ENCODE results near the gene AP5B1.

Gene AP5B1

GRCh38 chr11:65789230-65790103, 8.7 kb upstream of the AP5B1 start:
- Histone ChIP-seq H3K79me2 (ENCODE audit: insufficient read depth, low read depth) (no peaks in the 10 kb centered on the region), H4K20me1 (ENCODE audit: insufficient read depth) (no peaks in the 10 kb centered on the region), H3K4me2 (no peak overlapping the region), H2AFZ (ENCODE audit: low read depth) (no peak overlapping the region), H3K27me3 (ENCODE audit: insufficient read depth, low read depth) (peaks cover 16% of the 10 kb centered on the region), H3K4me3 (IDR thresholded peaks at IDR 0.05; ENCODE audit: insufficient read depth, low read depth, low read length) (no peak overlapping the region), H3K9ac (no peak overlapping the region), H3K4me1 (ENCODE audit: low read depth, poor library complexity, severe bottlenecking) (no peaks in the 10 kb centered on the region), H3K36me3 (ENCODE audit: insufficient read depth) (no peaks in the 10 kb centered on the region), H3K27ac (no peak overlapping the region)
- TF ChIP-seq, protein P1, sequence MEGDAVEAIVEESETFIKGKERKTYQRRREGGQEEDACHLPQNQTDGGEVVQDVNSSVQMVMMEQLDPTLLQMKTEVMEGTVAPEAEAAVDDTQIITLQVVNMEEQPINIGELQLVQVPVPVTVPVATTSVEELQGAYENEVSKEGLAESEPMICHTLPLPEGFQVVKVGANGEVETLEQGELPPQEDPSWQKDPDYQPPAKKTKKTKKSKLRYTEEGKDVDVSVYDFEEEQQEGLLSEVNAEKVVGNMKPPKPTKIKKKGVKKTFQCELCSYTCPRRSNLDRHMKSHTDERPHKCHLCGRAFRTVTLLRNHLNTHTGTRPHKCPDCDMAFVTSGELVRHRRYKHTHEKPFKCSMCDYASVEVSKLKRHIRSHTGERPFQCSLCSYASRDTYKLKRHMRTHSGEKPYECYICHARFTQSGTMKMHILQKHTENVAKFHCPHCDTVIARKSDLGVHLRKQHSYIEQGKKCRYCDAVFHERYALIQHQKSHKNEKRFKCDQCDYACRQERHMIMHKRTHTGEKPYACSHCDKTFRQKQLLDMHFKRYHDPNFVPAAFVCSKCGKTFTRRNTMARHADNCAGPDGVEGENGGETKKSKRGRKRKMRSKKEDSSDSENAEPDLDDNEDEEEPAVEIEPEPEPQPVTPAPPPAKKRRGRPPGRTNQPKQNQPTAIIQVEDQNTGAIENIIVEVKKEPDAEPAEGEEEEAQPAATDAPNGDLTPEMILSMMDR (conservative IDR thresholded peaks at IDR 0.05; ENCODE audit: low read depth, low read length) = no peak

DNA sequence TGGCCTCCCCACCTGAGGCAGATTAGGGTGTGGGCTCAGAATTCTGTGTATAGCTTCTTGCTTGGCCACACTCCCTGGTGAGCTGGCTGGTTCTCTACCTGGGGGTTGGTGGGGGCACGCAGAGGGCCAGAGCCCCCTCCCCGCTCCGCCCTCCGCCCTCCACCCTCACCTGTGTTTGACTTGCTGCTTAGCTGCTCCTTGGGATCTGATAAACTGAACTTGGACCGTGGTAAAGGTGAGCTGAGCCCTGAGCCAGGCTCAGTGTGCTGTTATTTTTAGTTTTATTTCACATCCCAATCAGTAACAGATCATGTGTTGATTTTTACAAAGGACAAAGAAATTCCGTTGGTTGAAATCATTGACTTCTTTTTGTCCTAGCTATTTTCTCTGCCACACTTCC, 8.0 kb upstream of the AP5B1 start:
- peaks cover 16% of the 10 kb centered on the region for H3K27me3 ChIP-seq (ENCODE audit: insufficient read depth, low read depth)
- no peak overlapping the region for H3K9ac ChIP-seq
- no peak overlapping the region for H3K4me3 ChIP-seq (IDR thresholded peaks at IDR 0.05; ENCODE audit: insufficient read depth, low read depth, low read length)

GRCh38 chr11:65787649-65788622, 7.2 kb upstream of the AP5B1 start:
- Histone ChIP-seq H3K4me1 (ENCODE audit: low read depth, poor library complexity, severe bottlenecking) (peaks cover 5% of the 10 kb centered on the region), H3K9ac (no peak overlapping the region), H3K27ac (no peak overlapping the region), H3K36me3 (ENCODE audit: insufficient read depth) (no peaks in the 10 kb centered on the region), H3K27me3 (ENCODE audit: insufficient read depth, low read depth) (peaks cover 16% of the 10 kb centered on the region), H2AFZ (ENCODE audit: low read depth) (peak overlapping the region; percentile 22; the same call in 1 of the 2 replicates), H3K79me2 (ENCODE audit: insufficient read depth, low read depth) (no peaks in the 10 kb centered on the region), H3K4me3 (IDR thresholded peaks at IDR 0.05; ENCODE audit: insufficient read depth, low read depth, low read length) (no peak overlapping the region), H4K20me1 (ENCODE audit: insufficient read depth) (no peaks in the 10 kb centered on the region), H3K4me2 (no peak overlapping the region)
- TF ChIP-seq, protein P1 (conservative IDR thresholded peaks at IDR 0.05; ENCODE audit: low read depth, low read length) = no peak

More for the DNA sequence above, 8.0 kb upstream of the AP5B1 start:
- Histone ChIP-seq H3K36me3 (ENCODE audit: insufficient read depth) (no peaks in the 10 kb centered on the region), H2AFZ (ENCODE audit: low read depth) (no peak overlapping the region), H4K20me1 (ENCODE audit: insufficient read depth) (no peaks in the 10 kb centered on the region), H3K4me1 (ENCODE audit: low read depth, poor library complexity, severe bottlenecking) (no peaks in the 10 kb centered on the region), H3K79me2 (ENCODE audit: insufficient read depth, low read depth) (no peaks in the 10 kb centered on the region), H3K4me2 (no peak overlapping the region), H3K27ac (no peak overlapping the region)
- TF ChIP-seq, protein P1 (conservative IDR thresholded peaks at IDR 0.05; ENCODE audit: low read depth, low read length) = no peak

DNA sequence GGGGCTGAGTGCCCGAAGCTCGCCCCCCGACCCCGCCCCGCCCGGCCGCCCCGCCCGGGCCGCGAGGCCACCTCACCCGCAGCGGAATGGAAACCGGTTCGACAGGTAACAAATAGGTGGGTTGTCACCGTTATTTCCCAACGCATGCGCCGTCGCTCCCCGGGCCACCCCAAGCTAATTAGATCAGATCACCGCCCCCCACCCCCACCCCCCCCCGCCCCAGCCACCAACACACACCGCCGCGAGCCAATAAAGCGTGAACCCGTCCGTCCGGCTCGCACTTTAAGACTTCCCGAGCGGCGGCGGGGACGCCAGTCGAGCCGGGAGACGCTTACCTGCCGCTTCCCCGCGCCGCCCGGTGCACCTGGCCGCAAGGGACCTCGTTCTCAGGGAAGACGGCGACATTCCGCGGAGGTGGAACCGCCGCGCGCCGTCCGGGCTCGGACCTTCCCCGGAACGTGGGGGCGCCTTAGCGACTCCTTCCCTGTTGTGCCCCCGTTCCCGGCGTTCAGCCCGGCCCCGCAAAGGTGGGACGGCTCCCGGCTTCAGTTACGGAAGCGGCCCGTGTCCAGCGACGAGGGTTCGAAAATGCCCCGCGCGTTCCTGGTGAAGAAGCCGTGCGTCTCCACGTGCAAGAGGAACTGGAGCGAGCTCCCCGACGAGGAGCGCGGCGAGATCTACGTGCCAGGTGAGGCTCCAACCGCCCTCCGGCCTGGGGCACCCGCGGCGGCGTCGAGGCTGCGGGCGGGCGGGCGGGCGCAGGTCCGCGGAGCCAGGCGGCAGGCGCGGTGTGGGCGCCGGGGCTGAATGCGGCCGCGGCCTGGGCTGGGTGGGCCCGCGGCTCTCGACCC, 6.2 kb upstream of the AP5B1 start, which contains the start of gene OVOL1:
Gene OVOL1, plus strand, starts transcription at position 278 of the 851 bp plus-strand sequence. Its CDS starts 311 bp downstream, at position 589.
- H3K4me3 ChIP-seq (IDR thresholded peaks at IDR 0.05; ENCODE audit: insufficient read depth, low read depth, low read length) = no peak within 1 kb of the TSS
- no peak within 1 kb of the TSS for H3K27ac ChIP-seq
- no peak within 1 kb of the TSS for H3K4me2 ChIP-seq
- H3K36me3 ChIP-seq (ENCODE audit: insufficient read depth) = no peaks in the 10 kb centered on the region
- no peak within 1 kb of the TSS for H3K9ac ChIP-seq
- TF ChIP-seq, protein P1 (conservative IDR thresholded peaks at IDR 0.05; ENCODE audit: low read depth, low read length) = no peak
- no peaks in the 10 kb centered on the region for H4K20me1 ChIP-seq (ENCODE audit: insufficient read depth)
- H2AFZ ChIP-seq (ENCODE audit: low read depth) = peak within 1 kb of the TSS; percentile 22; the same call in 1 of the 2 replicates
- H3K79me2 ChIP-seq (ENCODE audit: insufficient read depth, low read depth) = no peaks in the 10 kb centered on the region
- peaks cover 15% of the 10 kb centered on the region for H3K4me1 ChIP-seq (ENCODE audit: low read depth, poor library complexity, severe bottlenecking)
- peaks cover 16% of the 10 kb centered on the region for H3K27me3 ChIP-seq (ENCODE audit: insufficient read depth, low read depth)

Data from KMS-11 (cell line).